K562 (cell line): ENCODE data around the gene CEP350. TPM values are rescaled to one million over a fixed set of nuclear protein-coding genes. Genes with fewer than 3 reads are reported as not detected.
A peak's percentile ranks its signal among the peaks of the same experiment; 100 is the strongest.

Experiments used
- CHD4 ChIP-seq: fragments of 200-600 bp; sonication (generic); IDR thresholded peaks from 3 replicates; pipeline ENCODE4 v1.6.1; 2012; ENCODE audit warnings: low read depth, mild to moderate bottlenecking, mixed read lengths, low read length, inconsistent platforms; ENCODE audit not compliant: insufficient read depth, insufficient replicate concordance, poor library complexity, severe bottlenecking
- CTCFL ChIP-seq: IDR thresholded peaks from 2 replicates; pipeline ENCODE4 v1.6.1; 2011; ENCODE audit warnings: borderline replicate concordance, low read depth, mild to moderate bottlenecking, moderate library complexity, low read length; ENCODE audit not compliant: insufficient read depth, poor library complexity, severe bottlenecking
- E2F3 ChIP-seq: fragments of 250-450 bp; sonication (Bioruptor Pico); IDR thresholded peaks from 2 replicates; pipeline ENCODE4 v1.4.0; 2020; ENCODE audit warnings: mild to moderate bottlenecking
- E2F5 ChIP-seq: sonication (generic); formaldehyde crosslinking; IDR thresholded peaks from 2 replicates; pipeline ENCODE4 v1.8.0; 2022; ENCODE audit warnings: mild to moderate bottlenecking, missing genetic modification reagents
- EP400 ChIP-seq: fragments of 450-650 bp; IDR thresholded peaks from 2 replicates; pipeline ENCODE4 v1.6.1; 2017; ENCODE audit warnings: antibody characterized with exemption, mild to moderate bottlenecking, moderate library complexity
- FOXA3 ChIP-seq, 2 experiments: fragments of 450-650 bp in 1 of 2; sonication (generic) in 1 of 2; formaldehyde crosslinking; IDR thresholded peaks in 1 of 2; conservative IDR thresholded peaks in 1 of 2; 2 replicates each; pipeline versions ENCODE4 v1.4.0 to v1.8.0; 2020 to 2022; ENCODE audit warnings: mild to moderate bottlenecking in 2 of 2, missing genetic modification reagents in 1 of 2
- FOXJ3 ChIP-seq: sonication (generic); formaldehyde crosslinking; IDR thresholded peaks from 2 replicates; pipeline ENCODE4 v1.4.0; 2020; ENCODE audit warnings: mild to moderate bottlenecking, missing genetic modification reagents
- HDAC2 ChIP-seq: fragments of 450-650 bp; IDR thresholded peaks from 2 replicates; pipeline ENCODE4 v1.6.1; 2016; ENCODE audit warnings: mild to moderate bottlenecking
- HEY1 ChIP-seq: fragments of 250-450 bp; sonication (Bioruptor Pico); IDR thresholded peaks from 2 replicates; pipeline ENCODE4 v1.5.0; 2020; ENCODE audit warnings: mild to moderate bottlenecking, moderate library complexity, borderline replicate concordance
- IRF9 ChIP-seq: fragments of 450-650 bp; IDR thresholded peaks from 2 replicates; pipeline ENCODE4 v1.6.1; 2016; ENCODE audit warnings: missing biosample characterization, missing genetic modification characterization
- MXI1 ChIP-seq: IDR thresholded peaks from 2 replicates; pipeline ENCODE4 v1.6.1; 2011; ENCODE audit warnings: low read depth, mild to moderate bottlenecking, improper control_type of control experiment, low read length
- PTTG1 ChIP-seq: fragments of 450-650 bp; IDR thresholded peaks from 2 replicates; pipeline ENCODE4 v1.6.1; 2016; ENCODE audit warnings: low read depth, mild to moderate bottlenecking, missing genetic modification characterization, missing compliant biosample characterization
- SMARCA4 ChIP-seq: fragments of 450-650 bp; IDR thresholded peaks from 2 replicates; pipeline ENCODE4 v1.6.1; 2016
- TEAD4 ChIP-seq, 2 experiments: sonication (generic) in 1 of 2; formaldehyde crosslinking in 1 of 2; IDR thresholded peaks; 2 replicates each; pipeline versions ENCODE4 v1.6.1 to v1.8.0; 2012 to 2022; ENCODE audit warnings: borderline replicate concordance in 1 of 2, inconsistent platforms in 1 of 2, low read length in 1 of 2, mild to moderate bottlenecking in 1 of 2, missing genetic modification reagents in 1 of 2
- ZC3H11A ChIP-seq: IDR thresholded peaks from 2 replicates; pipeline ENCODE4 v1.6.1; 2012; ENCODE audit warnings: low read depth, low read length, improper control_type of control experiment
- ZNF124 ChIP-seq: sonication (generic); formaldehyde crosslinking; IDR thresholded peaks from 2 replicates; pipeline ENCODE4 v1.8.1; 2022; ENCODE audit warnings: missing genetic modification reagents
- ZNF253 ChIP-seq: fragments of 250-450 bp; sonication (Bioruptor Pico); conservative IDR thresholded peaks from 2 replicates; pipeline ENCODE4 v1.6.1; 2021; ENCODE audit warnings: mild to moderate bottlenecking
- ZNF41 ChIP-seq: fragments of 250-450 bp; sonication (Bioruptor Pico); conservative IDR thresholded peaks from 2 replicates; pipeline ENCODE4 v1.4.0; 2020; ENCODE audit warnings: mild to moderate bottlenecking
- ZNF518B ChIP-seq: fragments of 250-450 bp; sonication (Bioruptor Pico); IDR thresholded peaks from 2 replicates; pipeline ENCODE4 v1.5.0; 2021; ENCODE audit warnings: mild to moderate bottlenecking, moderate library complexity
- ZNF707 ChIP-seq: fragments of 250-450 bp; sonication (Bioruptor Pico); conservative IDR thresholded peaks from 2 replicates; pipeline ENCODE4 v1.8.0; 2022; ENCODE audit warnings: inconsistent platforms, mild to moderate bottlenecking, moderate library complexity
- polyA plus RNA-seq, 8 experiments: library from polyadenylated mRNA; depleted of rRNA in 4 of 8; stranded (reverse) in 5 of 8; unstranded in 3 of 8; fragments of >200 nt; fragmentation: Nextera tagmentation in 2 of 8; fragmentation: Illumina TruSeq in 1 of 8; extraction: Ambion mirVana in 2 of 8; extraction: Trizol in 1 of 8; gene quantifications; 2 replicates each; pipeline versions ENCODE4 v1.2.1 to v1.2.3, GENCODE V29; 2011 to 2014; ENCODE audit warnings: inconsistent platforms in 1 of 8, missing spikeins in 1 of 8
- total RNA-seq, 7 experiments: library from RNA; depleted of rRNA in 6 of 7; stranded (reverse); fragments of >200 nt in 6 of 7; fragmentation: Illumina TruSeq in 2 of 7; extraction: Trizol in 2 of 7; gene quantifications; 2 replicates each; pipeline versions ENCODE4 v1.2.1 to v1.2.3, GENCODE V29; 2011 to 2021; ENCODE audit warnings: low replicate concordance in 1 of 7

The CEP350 gene
- total and polyA plus RNA-seq, 9 of the 15 experiments (the other 6 are each of a cell fraction or from before 2014, with no cell fraction given), result 8.3 to 64.3 (median 28.0) TPM

GRCh38 chr1:179954493-179955286 lies at the start of gene CEP350 (continued):
- TF ChIP-seq E2F3 (CRISPR knock-in tag), result peak; percentile 81
- TF ChIP-seq FOXA3 (CRISPR knock-in tag; conservative IDR thresholded peaks at IDR 0.05 in 1 of 2, IDR thresholded peaks at IDR 0.05 in 1 of 2), result peak in 1 of 2 experiments; percentile 72; a peak in 1 of 4 replicates
- TF ChIP-seq MXI1, result peak; percentile 64
- no peak for TF ChIP-seq ZC3H11A
- TF ChIP-seq ZNF707 (CRISPR knock-in tag), result no peak
- TF ChIP-seq HEY1 (CRISPR knock-in tag), result no peak
- no peak for TF ChIP-seq HDAC2
- TF ChIP-seq CHD4, result no peak
- TF ChIP-seq PTTG1 (tag), result no peak
- no peak for TF ChIP-seq FOXJ3 (CRISPR knock-in tag)
- TF ChIP-seq SMARCA4, result no peak
- TF ChIP-seq ZNF518B (CRISPR knock-in tag), result no peak
- peak; percentile 77 for TF ChIP-seq EP400
- TF ChIP-seq E2F5 (CRISPR knock-in tag), result 0 out of 2 replicates have a peak, but pooled peaks have one; percentile 0
- no peak for TF ChIP-seq IRF9 (tag)
- no peak; the same call in 1 of the 2 replicates for TF ChIP-seq TEAD4 (IDR thresholded peaks at IDR 0.05; ENCODE audit: low read length)
- TF ChIP-seq TEAD4 (CRISPR knock-in tag; IDR thresholded peaks at IDR 0.05; ENCODE audit: borderline replicate concordance), result no peak; the same call in 1 of the 2 replicates
- no peak for TF ChIP-seq CTCFL
- TF ChIP-seq ZNF41 (CRISPR knock-in tag), result no peak
- no peak for TF ChIP-seq ZNF124 (CRISPR knock-in tag)
- TF ChIP-seq ZNF253 (CRISPR knock-in tag), result no peak
